ENCODE measurements around the gene CELF1.
"Not testable (repeated sequence)": the region's sequence is repeated elsewhere in the genome, so short reads cannot be mapped to it uniquely, and the experiment has no call there.

The CELF1 gene

GRCh38 chr11:47454258-47454671 is 98.7 kb downstream of the CELF1 start:
- not testable (repeated sequence) for H3K4me3 Mint-ChIP-seq; H3K27ac Mint-ChIP-seq (ENCODE audit: low read depth); H3K9me3 Mint-ChIP-seq; H3K36me3 Mint-ChIP-seq (ENCODE audit: insufficient read depth); H3K4me1 Mint-ChIP-seq; H3K27me3 Mint-ChIP-seq
- peak; percentile 19 to 47 for DNase-seq (ENCODE audit: low spot score in 2 of 2)
- ATAC-seq (replicated peaks; ENCODE audit: extremely low read depth, poor library complexity, severe bottlenecking), result peak; percentile 96

- no peak for ATAC-seq (replicated peaks; ENCODE audit: extremely low read depth, poor library complexity, severe bottlenecking)
- no peak overlapping the region for H3K4me3 Mint-ChIP-seq
- H3K9me3 Mint-ChIP-seq, result no peaks in the 10 kb centered on the region
- H3K27me3 Mint-ChIP-seq, result no peaks in the 10 kb centered on the region
- peaks cover 5% of the 10 kb centered on the region for H3K4me1 Mint-ChIP-seq
- H3K36me3 Mint-ChIP-seq (ENCODE audit: insufficient read depth), result peaks cover 6% of the 10 kb centered on the region
- H3K27ac Mint-ChIP-seq (ENCODE audit: low read depth), result no peak overlapping the region
- no peak for DNase-seq (ENCODE audit: low spot score in 2 of 2)
Observed at GRCh38 chr11:47453365-47453764, 99.6 kb downstream of the CELF1 start.

GRCh38 chr11:47451990-47452389 is 100.9 kb downstream of the CELF1 start:
- ATAC-seq (replicated peaks; ENCODE audit: extremely low read depth, poor library complexity, severe bottlenecking), result no peak
- Mint-ChIP-seq H3K9me3 (no peaks in the 10 kb centered on the region), H3K27ac (ENCODE audit: low read depth) (no peak overlapping the region), H3K4me1 (peaks cover 9% of the 10 kb centered on the region), H3K27me3 (no peaks in the 10 kb centered on the region), H3K4me3 (no peak overlapping the region), H3K36me3 (ENCODE audit: insufficient read depth) (peaks cover 9% of the 10 kb centered on the region)
- no peak for DNase-seq (ENCODE audit: low spot score in 2 of 2)

- Mint-ChIP-seq H3K27ac (ENCODE audit: low read depth) (no peak overlapping the region), H3K9me3 (no peaks in the 10 kb centered on the region), H3K4me1 (peaks cover 9% of the 10 kb centered on the region), H3K36me3 (ENCODE audit: insufficient read depth) (peaks cover 9% of the 10 kb centered on the region), H3K27me3 (no peaks in the 10 kb centered on the region), H3K4me3 (no peak overlapping the region)
- DNase-seq (ENCODE audit: low spot score in 2 of 2) (no peak), ATAC-seq (replicated peaks; ENCODE audit: extremely low read depth, poor library complexity, severe bottlenecking) (no peak)
Observed at GRCh38 chr11:47451436-47451835, 101.5 kb downstream of the CELF1 start.

- H3K4me1 Mint-ChIP-seq, result peaks cover 9% of the 10 kb centered on the region
- no peak for DNase-seq (ENCODE audit: low spot score in 2 of 2)
- no peak overlapping the region for H3K27ac Mint-ChIP-seq (ENCODE audit: low read depth)
- ATAC-seq (replicated peaks; ENCODE audit: extremely low read depth, poor library complexity, severe bottlenecking), result no peak
- H3K27me3 Mint-ChIP-seq, result no peaks in the 10 kb centered on the region
- H3K9me3 Mint-ChIP-seq, result no peaks in the 10 kb centered on the region
- no peak overlapping the region for H3K4me3 Mint-ChIP-seq
- peaks cover 7% of the 10 kb centered on the region for H3K36me3 Mint-ChIP-seq (ENCODE audit: insufficient read depth)
Observed at GRCh38 chr11:47449541-47449940, 103.4 kb downstream of the CELF1 start.

GRCh38 chr11:47448566-47449427 is 104.1 kb downstream of the CELF1 start, which contains the start of gene RAPSN:
RAPSN (minus strand) TSS chr11:47449136; CDS start chr11:47448964, 172 bp downstream.
- Mint-ChIP-seq H3K27me3 (no peaks in the 10 kb centered on the region), H3K9me3 (no peaks in the 10 kb centered on the region), H3K4me3 (no peak within 1 kb of the TSS), H3K4me1 (peaks cover 4% of the 10 kb centered on the region), H3K36me3 (ENCODE audit: insufficient read depth) (peaks cover 5% of the 10 kb centered on the region), H3K27ac (ENCODE audit: low read depth) (peak within 1 kb of the TSS; percentile 49)
- ATAC-seq (replicated peaks; ENCODE audit: extremely low read depth, poor library complexity, severe bottlenecking) (no peak), DNase-seq (ENCODE audit: low spot score in 2 of 2) (no peak)

GRCh38 chr11:47447906-47448305 is 105.0 kb downstream of the CELF1 start:
- Mint-ChIP-seq H3K27me3 (no peaks in the 10 kb centered on the region), H3K27ac (ENCODE audit: low read depth) (no peak overlapping the region), H3K9me3 (no peaks in the 10 kb centered on the region), H3K4me1 (peaks cover 4% of the 10 kb centered on the region), H3K4me3 (no peak overlapping the region), H3K36me3 (ENCODE audit: insufficient read depth) (peaks cover 5% of the 10 kb centered on the region)
- ATAC-seq (replicated peaks; ENCODE audit: extremely low read depth, poor library complexity, severe bottlenecking) (no peak), DNase-seq (ENCODE audit: low spot score in 2 of 2) (no peak)

- no peak for ATAC-seq (replicated peaks; ENCODE audit: extremely low read depth, poor library complexity, severe bottlenecking)
- H3K4me1 Mint-ChIP-seq, result peaks cover 4% of the 10 kb centered on the region
- H3K27ac Mint-ChIP-seq (ENCODE audit: low read depth), result no peak overlapping the region
- peaks cover 5% of the 10 kb centered on the region for H3K36me3 Mint-ChIP-seq (ENCODE audit: insufficient read depth)
- no peak overlapping the region for H3K4me3 Mint-ChIP-seq
- H3K9me3 Mint-ChIP-seq, result no peaks in the 10 kb centered on the region
- no peak for DNase-seq (ENCODE audit: low spot score in 2 of 2)
- H3K27me3 Mint-ChIP-seq, result no peaks in the 10 kb centered on the region
Observed at GRCh38 chr11:47446833-47447232, 106.1 kb downstream of the CELF1 start.

- H3K9me3 Mint-ChIP-seq, result no peaks in the 10 kb centered on the region
- DNase-seq (ENCODE audit: low spot score in 2 of 2) (no peak), ATAC-seq (replicated peaks; ENCODE audit: extremely low read depth, poor library complexity, severe bottlenecking) (no peak)
- peaks cover 5% of the 10 kb centered on the region for H3K36me3 Mint-ChIP-seq (ENCODE audit: insufficient read depth)
- H3K4me1 Mint-ChIP-seq, result peaks cover 4% of the 10 kb centered on the region
- H3K27ac Mint-ChIP-seq (ENCODE audit: low read depth), result no peak overlapping the region
- H3K27me3 Mint-ChIP-seq, result no peaks in the 10 kb centered on the region
- no peak overlapping the region for H3K4me3 Mint-ChIP-seq
Observed at GRCh38 chr11:47445840-47446239, 107.1 kb downstream of the CELF1 start.

GRCh38 chr11:47443817-47444216 is 109.1 kb downstream of the CELF1 start:
- H3K4me1 Mint-ChIP-seq, result peaks cover 4% of the 10 kb centered on the region
- H3K27ac Mint-ChIP-seq (ENCODE audit: low read depth), result no peak overlapping the region
- no peak overlapping the region for H3K4me3 Mint-ChIP-seq
- H3K27me3 Mint-ChIP-seq, result no peaks in the 10 kb centered on the region
- peaks cover 3% of the 10 kb centered on the region for H3K36me3 Mint-ChIP-seq (ENCODE audit: insufficient read depth)
- DNase-seq (ENCODE audit: low spot score in 2 of 2) (no peak), ATAC-seq (replicated peaks; ENCODE audit: extremely low read depth, poor library complexity, severe bottlenecking) (no peak)
- H3K9me3 Mint-ChIP-seq, result no peaks in the 10 kb centered on the region

- peaks cover 4% of the 10 kb centered on the region for H3K4me1 Mint-ChIP-seq
- H3K27ac Mint-ChIP-seq (ENCODE audit: low read depth), result no peak overlapping the region
- H3K9me3 Mint-ChIP-seq, result no peaks in the 10 kb centered on the region
- no peak for DNase-seq (ENCODE audit: low spot score in 2 of 2)
- H3K27me3 Mint-ChIP-seq, result no peaks in the 10 kb centered on the region
- H3K4me3 Mint-ChIP-seq, result no peak overlapping the region
- no peak for ATAC-seq (replicated peaks; ENCODE audit: extremely low read depth, poor library complexity, severe bottlenecking)
- peaks cover 3% of the 10 kb centered on the region for H3K36me3 Mint-ChIP-seq (ENCODE audit: insufficient read depth)
Observed at GRCh38 chr11:47443028-47443700, 109.8 kb downstream of the CELF1 start.

GRCh38 chr11:47442514-47442913 is 110.4 kb downstream of the CELF1 start:
- no peak for ATAC-seq (replicated peaks; ENCODE audit: extremely low read depth, poor library complexity, severe bottlenecking)
- Mint-ChIP-seq H3K27ac (ENCODE audit: low read depth) (no peak overlapping the region), H3K9me3 (no peaks in the 10 kb centered on the region), H3K4me1 (peaks cover 4% of the 10 kb centered on the region), H3K36me3 (ENCODE audit: insufficient read depth) (no peaks in the 10 kb centered on the region), H3K4me3 (no peak overlapping the region), H3K27me3 (no peaks in the 10 kb centered on the region)
- no peak for DNase-seq (ENCODE audit: low spot score in 2 of 2)

GRCh38 chr11:47441421-47441820 is 111.5 kb downstream of the CELF1 start:
- H3K27ac Mint-ChIP-seq (ENCODE audit: low read depth), result no peak overlapping the region
- no peaks in the 10 kb centered on the region for H3K36me3 Mint-ChIP-seq (ENCODE audit: insufficient read depth)
- ATAC-seq (replicated peaks; ENCODE audit: extremely low read depth, poor library complexity, severe bottlenecking) (no peak), DNase-seq (ENCODE audit: low spot score in 2 of 2) (no peak)
- H3K4me1 Mint-ChIP-seq, result no peaks in the 10 kb centered on the region
- H3K27me3 Mint-ChIP-seq, result no peaks in the 10 kb centered on the region
- H3K9me3 Mint-ChIP-seq, result no peaks in the 10 kb centered on the region
- no peak overlapping the region for H3K4me3 Mint-ChIP-seq

Data from central memory CD8-positive, alpha-beta T cell (primary cell).